K562 (cell line): ENCODE results near the gene TECPR1. TPM values are rescaled to one million over a fixed set of nuclear protein-coding genes. Genes with fewer than 3 reads are reported as not detected.

ENCODE experiments used
- ATAC-seq: fragments of 200-7000 bp; cut with Tn5 transposase; 3 replicates; pipeline ENCODE4 v1.9.1; 2020; ENCODE audit warnings: moderate library complexity
- BruUV-seq: library from RNA; stranded (reverse); fragments of 400-500 nt; replicated peaks from 2 replicates; lab custom pipeline; 2021; lab: Mats Ljungman, UMichigan
- CTCF ChIA-PET: fragments of 300-600 bp; formaldehyde crosslinking; extraction: SDS; loops from one replicate; lab custom pipeline; 2021; ENCODE audit warnings: low intra/inter-chr PET ratio; lab: Yijun Ruan, JAX
- POLR2A ChIA-PET: fragments of 300-600, 350-650 bp; sonication (Branson Sonifier 250); formaldehyde crosslinking; extraction: SDS; loops from one replicate; lab custom pipeline; 2021; ENCODE audit warnings: antibody characterized with exemption, inconsistent platforms; lab: Yijun Ruan, JAX
- DNase-seq, 4 experiments: peaks; one replicate each; pipeline versions ENCODE4 v3.0.0 to v3.0.0-alpha.2; 2011 to 2018; ENCODE audit warnings: low spot score in 3 of 4, mixed read lengths in 3 of 4; ENCODE audit errors: extremely low read depth in 1 of 4
- FAIRE-seq: peaks from 2 replicates; lab custom pipeline; 2011; peaks lifted over from hg19 to GRCh38; lab: Jason Lieb, UNC
- H2AFZ ChIP-seq: 2 replicates; pipeline ENCODE4 v1.6.0; 2011; ENCODE audit warnings: low read depth, low read length, control low read depth, inconsistent platforms
- H3K27ac ChIP-seq: fragments of 200-600 bp; 3 replicates; pipeline ENCODE4 v1.8.0; 2011; ENCODE audit warnings: low read depth, mild to moderate bottlenecking, control low read depth, inconsistent platforms, low read length, moderate library complexity, mixed read lengths; ENCODE audit errors: extremely low read depth
- H3K27me3 ChIP-seq, 2 experiments: fragments of 300-600 bp in 1 of 2; 2 replicates in 1 of 2; 3 replicates in 1 of 2; pipeline versions ENCODE4 v1.6.0 to v1.8.0; 2011; ENCODE audit warnings: inconsistent platforms in 2 of 2, low read length in 2 of 2, mild to moderate bottlenecking in 1 of 2, mixed read lengths in 1 of 2, moderate library complexity in 1 of 2; ENCODE audit not compliant: control insufficient read depth in 2 of 2, insufficient read depth in 2 of 2
- H3K36me3 ChIP-seq: fragments of 300-600 bp; 3 replicates; pipeline ENCODE4 v1.8.0; 2011; ENCODE audit warnings: mild to moderate bottlenecking, low read length, inconsistent platforms; ENCODE audit not compliant: control insufficient read depth, insufficient read depth
- H3K4me1 ChIP-seq, 2 experiments: fragments of 200-600 bp in 1 of 2; replicated peaks in 1 of 2; 2 replicates in 1 of 2; 3 replicates in 1 of 2; pipeline versions ENCODE4 v1.5.1 to v1.8.0; 2011; ENCODE audit warnings: inconsistent platforms in 2 of 2, low read length in 2 of 2, mild to moderate bottlenecking in 1 of 2, mixed read lengths in 1 of 2, moderate library complexity in 1 of 2; ENCODE audit not compliant: control insufficient read depth in 2 of 2, insufficient read depth in 2 of 2
- H3K4me2 ChIP-seq: 2 replicates; pipeline ENCODE4 v1.6.1; 2011; ENCODE audit warnings: low read length, control low read depth, inconsistent platforms, mixed read lengths; ENCODE audit not compliant: insufficient read depth
- H3K4me3 ChIP-seq: fragments of 200-600 bp; sonication (generic), shearing (Covaris generic); 2 replicates; pipeline ENCODE4 v1.5.1; 2016; ENCODE audit warnings: control low read depth, inconsistent platforms
- H3K79me2 ChIP-seq: fragments of 200-600 bp; 3 replicates; pipeline ENCODE4 v1.8.0; 2011; ENCODE audit warnings: low read length, inconsistent platforms; ENCODE audit not compliant: control insufficient read depth, insufficient read depth
- H3K9ac ChIP-seq, 2 experiments: 2 replicates each; pipeline versions ENCODE4 v1.6.0 to v1.6.1; 2011; ENCODE audit warnings: low read depth in 2 of 2, low read length in 2 of 2, control low read depth in 1 of 2, inconsistent platforms in 1 of 2, mild to moderate bottlenecking in 1 of 2, mixed read lengths in 1 of 2; ENCODE audit not compliant: insufficient read depth in 1 of 2
- H3K9me1 ChIP-seq: one replicate; pipeline ENCODE4 v1.6.0; 2011; ENCODE audit warnings: inconsistent platforms, mild to moderate bottlenecking, low read length, moderate library complexity; ENCODE audit not compliant: control insufficient read depth, insufficient read depth
- H3K9me3 ChIP-seq: replicated peaks from 2 replicates; pipeline ENCODE4 v1.5.1; 2011; ENCODE audit warnings: low read depth, low read length, inconsistent platforms; ENCODE audit not compliant: control insufficient read depth, insufficient read depth
- H4K20me1 ChIP-seq: replicated peaks from 2 replicates; pipeline ENCODE4 v1.6.1; 2011; ENCODE audit warnings: low read length, inconsistent platforms, mixed read lengths; ENCODE audit not compliant: control insufficient read depth, insufficient read depth
- CCAR2 ChIP-seq: fragments of 200-400 bp; formaldehyde crosslinking; IDR thresholded peaks from 2 replicates; pipeline ENCODE4 v1.6.1; 2017; ENCODE audit warnings: mild to moderate bottlenecking, low read depth, low read length
- GATAD2B ChIP-seq: fragments of 450-650 bp; IDR thresholded peaks from 2 replicates; pipeline ENCODE4 v1.6.1; 2017; ENCODE audit warnings: mild to moderate bottlenecking, borderline replicate concordance
- GTF3C2 ChIP-seq: IDR thresholded peaks from 3 replicates; pipeline ENCODE4 v1.6.1; 2011; ENCODE audit warnings: borderline replicate concordance, mild to moderate bottlenecking, moderate library complexity; ENCODE audit not compliant: insufficient read length; ENCODE audit errors: extremely low read depth
- HDAC8 ChIP-seq: fragments of 450-650 bp; IDR thresholded peaks from 2 replicates; pipeline ENCODE4 v1.6.1; 2016; ENCODE audit warnings: mild to moderate bottlenecking, missing genetic modification characterization, moderate library complexity, missing compliant biosample characterization
- HNRNPL ChIP-seq: fragments of 200-400 bp; formaldehyde crosslinking; IDR thresholded peaks from 2 replicates; pipeline ENCODE4 v1.6.1; 2017; ENCODE audit warnings: low read depth, mild to moderate bottlenecking, low read length
- IFI16 ChIP-seq: fragments of 250-450 bp; sonication (Bioruptor Pico); IDR thresholded peaks from 2 replicates; pipeline ENCODE4 v2.1.2; 2022; ENCODE audit warnings: mild to moderate bottlenecking, inconsistent platforms
- KDM1A ChIP-seq, 2 experiments: fragments of 450-650 bp; IDR thresholded peaks; 2 replicates each; pipeline ENCODE4 v1.6.1; 2016; ENCODE audit warnings: mild to moderate bottlenecking in 2 of 2
- MECOM ChIP-seq: fragments of 250-450 bp; sonication (Bioruptor Pico); IDR thresholded peaks from 2 replicates; pipeline ENCODE4 v1.8.0; 2022; ENCODE audit warnings: inconsistent platforms
- PHF8 ChIP-seq: fragments of 200-600 bp; sonication (generic); IDR thresholded peaks from 2 replicates; pipeline ENCODE4 v1.6.1; 2012; ENCODE audit warnings: mixed run types, mild to moderate bottlenecking, inconsistent platforms, low read length, moderate library complexity, borderline replicate concordance
- RBM39 ChIP-seq: fragments of 200-400 bp; formaldehyde crosslinking; optimal IDR thresholded peaks from 2 replicates; pipeline ENCODE3; 2018; ENCODE audit warnings: low read depth, low read length
- TAF1 ChIP-seq: IDR thresholded peaks from 2 replicates; pipeline ENCODE4 v1.6.1; 2011; ENCODE audit warnings: mild to moderate bottlenecking, low read length, moderate library complexity; ENCODE audit not compliant: insufficient read depth, control insufficient read depth, severe bottlenecking; ENCODE audit errors: extremely low read depth
- TEAD4 ChIP-seq, 2 experiments: sonication (generic) in 1 of 2; formaldehyde crosslinking in 1 of 2; IDR thresholded peaks; 2 replicates each; pipeline versions ENCODE4 v1.6.1 to v1.8.0; 2012 to 2022; ENCODE audit warnings: borderline replicate concordance in 1 of 2, inconsistent platforms in 1 of 2, low read length in 1 of 2, mild to moderate bottlenecking in 1 of 2, missing genetic modification reagents in 1 of 2
- TOE1 ChIP-seq, 2 experiments: fragments of 450-650 bp in 1 of 2; sonication (generic) in 1 of 2; formaldehyde crosslinking in 1 of 2; IDR thresholded peaks; 2 replicates each; pipeline versions ENCODE4 v1.7.1 to v1.8.0; 2016 to 2022; ENCODE audit warnings: borderline replicate concordance in 2 of 2, mild to moderate bottlenecking in 2 of 2, antibody characterized with exemption in 1 of 2, inconsistent platforms in 1 of 2, low read depth in 1 of 2, missing genetic modification reagents in 1 of 2, moderate library complexity in 1 of 2
- USF1 ChIP-seq: sonication (generic); formaldehyde crosslinking; IDR thresholded peaks from 2 replicates; pipeline ENCODE4 v1.9.0; 2022; ENCODE audit warnings: mild to moderate bottlenecking, missing genetic modification reagents
- ZNF133 ChIP-seq: fragments of 250-450 bp; sonication (Bioruptor Pico); IDR thresholded peaks from 2 replicates; pipeline ENCODE4 v1.4.0; 2020; ENCODE audit warnings: mild to moderate bottlenecking
- ZNF511 ChIP-seq: sonication (generic); formaldehyde crosslinking; IDR thresholded peaks from 2 replicates; pipeline ENCODE4 v1.8.0; 2022; ENCODE audit warnings: mild to moderate bottlenecking, missing genetic modification reagents
- WGBS: fragments of 100-300 bp; shearing (Covaris generic); methylation state at CpG from one replicate; pipeline ENCODE4 v1.1.6; 2016; ENCODE audit warnings: low coverage, mixed read lengths; ENCODE audit not compliant: insufficient coverage; ENCODE audit errors: missing lambda C conversion rate; 5-methylcytosine and 5-hydroxymethylcytosine counted together
- in situ Hi-C: fragments of 300-500 bp; cut with MboI; formaldehyde crosslinking; loops from 4 replicates; pipeline ENCODE4 v1.15.0; 2018; ENCODE audit warnings: inconsistent platforms, mixed read lengths
- intact Hi-C: fragments of 100-400 bp; cut with micrococcal nuclease; formaldehyde crosslinking; loops from 2 replicates; pipeline ENCODE4 v1.14.2; 2022
- polyA plus RNA-seq, 8 experiments: library from polyadenylated mRNA; depleted of rRNA in 4 of 8; stranded (reverse) in 5 of 8; unstranded in 3 of 8; fragments of >200 nt; fragmentation: Nextera tagmentation in 2 of 8; fragmentation: Illumina TruSeq in 1 of 8; extraction: Ambion mirVana in 2 of 8; extraction: Trizol in 1 of 8; gene quantifications; 2 replicates each; pipeline versions ENCODE4 v1.2.1 to v1.2.3, GENCODE V29; 2011 to 2014; ENCODE audit warnings: inconsistent platforms in 1 of 8, missing spikeins in 1 of 8
- total RNA-seq, 7 experiments: library from RNA; depleted of rRNA in 6 of 7; stranded (reverse); fragments of >200 nt in 6 of 7; fragmentation: Illumina TruSeq in 2 of 7; extraction: Trizol in 2 of 7; gene quantifications; 2 replicates each; pipeline versions ENCODE4 v1.2.1 to v1.2.3, GENCODE V29; 2011 to 2021; ENCODE audit warnings: low replicate concordance in 1 of 7

TECPR1 gene
- total and polyA plus RNA-seq, 9 of the 15 experiments (the other 6 are each of a cell fraction or from before 2014, with no cell fraction given) = 0.17 to 15.0 (median 2.2) TPM

- no TSS peak for BruUV-seq
- ChIA-PET CTCF (no interaction called here), POLR2A (no interaction called here)
- in situ Hi-C loops (no loop called here), intact Hi-C loops (no loop called here)
- peak; percentile 79 for ATAC-seq
- H3K9me1 ChIP-seq = no peaks in the 10 kb centered on the region
- WGBS = 22% methylated on average over 39 of the region's 41 CpGs
- no peak overlapping the region for H3K4me2 ChIP-seq
- no peaks in the 10 kb centered on the region for H3K36me3 ChIP-seq
- no peaks in the 10 kb centered on the region for H3K79me2 ChIP-seq
- H3K9ac ChIP-seq = peak overlapping the region in 1 of 2 experiments; percentile 82; a peak in 2 of 4 replicates
- DNase-seq = peak in 2 of 4 experiments; percentile 53 to 73
- peak; percentile 88 for FAIRE-seq
- peaks cover 11 to 46% of the 10 kb centered on the region in 2 experiments; a peak in 3 of 5 replicates for H3K4me1 ChIP-seq
- peaks cover 14 to 45% of the 10 kb centered on the region in 2 experiments; a peak in 4 of 5 replicates for H3K27me3 ChIP-seq
- H4K20me1 ChIP-seq = peaks cover 12% of the 10 kb centered on the region
- H2AFZ ChIP-seq = no peak overlapping the region
- no peaks in the 10 kb centered on the region for H3K9me3 ChIP-seq
- no peak overlapping the region for H3K27ac ChIP-seq
- no peak overlapping the region for H3K4me3 ChIP-seq
- TF ChIP-seq CCAR2 = no peak
- no peak for TF ChIP-seq TOE1 (IDR thresholded peaks at IDR 0.05; ENCODE audit: borderline replicate concordance)
- no peak for TF ChIP-seq TOE1 (CRISPR knock-in tag; IDR thresholded peaks at IDR 0.05; ENCODE audit: borderline replicate concordance, low read depth)
- no peak for TF ChIP-seq ZNF133
- TF ChIP-seq IFI16 = no peak
- peak; percentile 51; the same call in 1 of the 2 replicates for TF ChIP-seq USF1 (CRISPR knock-in tag)
- TF ChIP-seq RBM39 = no peak
- TF ChIP-seq TEAD4 (IDR thresholded peaks at IDR 0.05; ENCODE audit: low read length) = peak; percentile 93
- TF ChIP-seq TEAD4 (CRISPR knock-in tag; IDR thresholded peaks at IDR 0.05; ENCODE audit: borderline replicate concordance) = no peak
- no peak for TF ChIP-seq HNRNPL
- no peak for TF ChIP-seq TAF1
- peak; percentile 73 for TF ChIP-seq MECOM (CRISPR knock-in tag)
- no peak; the same call in 1 of the 2 replicates for TF ChIP-seq GATAD2B
- no peak for TF ChIP-seq GTF3C2
- TF ChIP-seq ZNF511 (CRISPR knock-in tag) = no peak
- no peak for TF ChIP-seq PHF8
- peak; percentile 100 for TF ChIP-seq KDM1A (IDR thresholded peaks at IDR 0.05)
- TF ChIP-seq HDAC8 (tag) = no peak
These were observed 34.1 kb downstream of the TECPR1 start for GRCh38 chr7:98217623-98218582.
